HEK293T (cell line): Measurements from ENCODE around the gene IRAK1.

Source experiments
- ARNT ChIP-seq: fragments of 450-650 bp; IDR thresholded peaks from 2 replicates; pipeline ENCODE4 v1.6.1; 2017; ENCODE audit warnings: mild to moderate bottlenecking
- CTBP1 ChIP-seq: fragments of 450-650 bp; IDR thresholded peaks from 2 replicates; pipeline ENCODE4 v1.6.1; 2016; ENCODE audit warnings: borderline replicate concordance
- ELF4 ChIP-seq: fragments of 450-650 bp; IDR thresholded peaks from 2 replicates; pipeline ENCODE4 v1.6.1; 2017; ENCODE audit warnings: antibody characterized with exemption
- FOXA1 ChIP-seq: fragments of 450-650 bp; IDR thresholded peaks from 2 replicates; pipeline ENCODE4 v1.6.1; 2016; ENCODE audit warnings: mild to moderate bottlenecking
- FOXK2 ChIP-seq: fragments of 450-650 bp; IDR thresholded peaks from 2 replicates; pipeline ENCODE4 v1.6.1; 2016; ENCODE audit warnings: mild to moderate bottlenecking
- FOXM1 ChIP-seq: fragments of 450-650 bp; IDR thresholded peaks from 2 replicates; pipeline ENCODE4 v1.6.1; 2017; ENCODE audit warnings: mild to moderate bottlenecking, borderline replicate concordance
- HDGF ChIP-seq: fragments of 450-650 bp; IDR thresholded peaks from 2 replicates; pipeline ENCODE4 v1.6.1; 2017; ENCODE audit warnings: antibody characterized with exemption, borderline replicate concordance
- L3MBTL2 ChIP-seq: fragments of 450-650 bp; conservative IDR thresholded peaks from 2 replicates; pipeline ENCODE4 v1.6.1; 2016; ENCODE audit warnings: mild to moderate bottlenecking
- LEF1 ChIP-seq: fragments of 450-650 bp; IDR thresholded peaks from 2 replicates; pipeline ENCODE4 v1.6.1; 2017; ENCODE audit warnings: mild to moderate bottlenecking, borderline replicate concordance
- NFRKB ChIP-seq: fragments of 450-650 bp; IDR thresholded peaks from 2 replicates; pipeline ENCODE4 v1.6.1; 2016; ENCODE audit warnings: mild to moderate bottlenecking, moderate library complexity
- SP1 ChIP-seq: fragments of 450-650 bp; IDR thresholded peaks from 2 replicates; pipeline ENCODE4 v1.6.1; 2017
- SUZ12 ChIP-seq: fragments of 450-650 bp; IDR thresholded peaks from 2 replicates; pipeline ENCODE4 v1.6.1; 2016; ENCODE audit warnings: mild to moderate bottlenecking
- TARDBP ChIP-seq: fragments of 450-650 bp; IDR thresholded peaks from 2 replicates; pipeline ENCODE4 v1.6.1; 2016
- ZNF384 ChIP-seq: fragments of 450-650 bp; IDR thresholded peaks from 2 replicates; pipeline ENCODE4 v1.6.1; 2016

- TF ChIP-seq ARNT = no peak
- no peak for TF ChIP-seq ZNF384
- no peak for TF ChIP-seq NFRKB
- no peak for TF ChIP-seq SP1
- no peak for TF ChIP-seq SUZ12
- TF ChIP-seq FOXA1 = no peak
- TF ChIP-seq TARDBP = no peak
- TF ChIP-seq LEF1 = no peak
- no peak for TF ChIP-seq FOXM1
- TF ChIP-seq L3MBTL2 = no peak
- no peak for TF ChIP-seq HDGF
- TF ChIP-seq ELF4 = no peak
- no peak for TF ChIP-seq CTBP1
- TF ChIP-seq FOXK2 = no peak
These were observed 5.0 kb downstream of the IRAK1 start for GRCh38 chrX:154014429-154015380.
